Mesenteric fat pad (tissue), 1 donor: ENCODE results near the gene WDPCP. TPM values are rescaled to one million over a fixed set of nuclear protein-coding genes. Genes with fewer than 3 reads are reported as not detected.
"Not testable (repeated sequence)": the region's sequence is repeated elsewhere in the genome, so short reads cannot be mapped to it uniquely, and the experiment has no call there.

ENCODE experiments used
- DNase-seq: peaks from one replicate; pipeline ENCODE4 v3.0.0-alpha.2; 2020; ENCODE audit warnings: low spot score
- total RNA-seq: library from RNA; stranded (reverse); fragmentation: NEBNext Ultra II Directional; extraction: Animal tissue kit (Norgen Biotek cat#: 25700); gene quantifications from one replicate; pipeline ENCODE4 v1.2.1, GENCODE V29; 2021
- donor health status: DM: yes; HTN: yes; CAD: no.

The WDPCP gene
- total RNA-seq, 1 donor from 2014 or later, result 16.9 TPM

- no peak for DNase-seq
These were observed 122.6 kb downstream of the WDPCP start for GRCh38 chr2:63465633-63466032.

- DNase-seq, result no peak
These were observed 125.1 kb downstream of the WDPCP start for GRCh38 chr2:63463142-63463541.

GRCh38 chr2:63446658-63447057, 141.6 kb downstream of the WDPCP start:
- no peak for DNase-seq

- no peak for DNase-seq
These were observed 143.6 kb downstream of the WDPCP start for GRCh38 chr2:63444565-63445288.

- no peak for DNase-seq
These were observed 147.7 kb downstream of the WDPCP start for GRCh38 chr2:63440612-63441011.

- DNase-seq, result no peak
These were observed 150.1 kb downstream of the WDPCP start for GRCh38 chr2:63438181-63438580.

GRCh38 chr2:63436488-63436887, 151.8 kb downstream of the WDPCP start:
- no peak for DNase-seq

GRCh38 chr2:63435070-63435469, 153.2 kb downstream of the WDPCP start:
- DNase-seq, result no peak

- no peak for DNase-seq
These were observed 154.0 kb downstream of the WDPCP start for GRCh38 chr2:63434024-63435001.

GRCh38 chr2:63432373-63432772, 155.9 kb downstream of the WDPCP start:
- no peak for DNase-seq

GRCh38 chr2:63425606-63426005, 162.7 kb downstream of the WDPCP start:
- DNase-seq, result no peak

- DNase-seq, result no peak
These were observed 163.2 kb downstream of the WDPCP start for GRCh38 chr2:63425079-63425416.

- DNase-seq, result no peak
These were observed 163.8 kb downstream of the WDPCP start for GRCh38 chr2:63424329-63425078.

- no peak for DNase-seq
These were observed 165.7 kb downstream of the WDPCP start for GRCh38 chr2:63422556-63422955.

- no peak for DNase-seq
These were observed 179.7 kb downstream of the WDPCP start for GRCh38 chr2:63408530-63408929.

- no peak for DNase-seq
These were observed 181.6 kb downstream of the WDPCP start for GRCh38 chr2:63406641-63407040.

GRCh38 chr2:63403820-63404219, 184.5 kb downstream of the WDPCP start:
- no peak for DNase-seq

- DNase-seq, result not testable (repeated sequence)
These were observed 185.4 kb downstream of the WDPCP start for GRCh38 chr2:63402889-63403288.

GRCh38 chr2:63399156-63399555, 189.1 kb downstream of the WDPCP start:
- no peak for DNase-seq

GRCh38 chr2:63379451-63379850, 208.8 kb downstream of the WDPCP start:
- no peak for DNase-seq

GRCh38 chr2:63378589-63378988, 209.7 kb downstream of the WDPCP start:
- no peak for DNase-seq

- no peak for DNase-seq
These were observed 213.9 kb downstream of the WDPCP start for GRCh38 chr2:63374341-63374740.
